Esophagus squamous epithelium (tissue), 5 donors: Measurements from ENCODE around the gene IPO8. TPM values are rescaled to one million over a fixed set of nuclear protein-coding genes. Genes with fewer than 3 reads are reported as not detected.
"Not testable (repeated sequence)": the region's sequence is repeated elsewhere in the genome, so short reads cannot be mapped to it uniquely, and the experiment has no call there.

Experiments
- DNase-seq: peaks from one replicate; lab custom pipeline; 2025; lab: John Stamatoyannopoulos, UW
- H3K27ac ChIP-seq, 4 donors: fragments of 200-600 bp; sonication (generic); one replicate each; pipeline ENCODE4 v1.5.1; 2016 to 2019; ENCODE audit warnings: mild to moderate bottlenecking in 1 of 4
- H3K27me3 ChIP-seq, 4 donors: fragments of 200-600 bp; sonication (generic); 1 replicate in 3 of 4; 2 replicates in 1 of 4; pipeline versions ENCODE4 v1.5.1 to v1.6.0; 2017 to 2021; ENCODE audit warnings: antibody characterized with exemption in 1 of 4
- H3K36me3 ChIP-seq, 3 donors: fragments of 200-600 bp; sonication (generic); one replicate each; pipeline ENCODE4 v1.5.1; 2016 to 2019
- H3K4me1 ChIP-seq, 3 donors: fragments of 200-600 bp; sonication (generic); one replicate each; pipeline ENCODE4 v1.5.1; 2017 to 2019
- H3K4me3 ChIP-seq, 4 donors: fragments of 200-600 bp; sonication (generic); 1 replicate in 3 of 4; 2 replicates in 1 of 4; pipeline ENCODE4 v1.5.1; 2016 to 2019; ENCODE audit warnings: mild to moderate bottlenecking in 2 of 4, moderate library complexity in 1 of 4
- H3K9me3 ChIP-seq, 3 donors: fragments of 200-600 bp; sonication (generic); one replicate each; pipeline ENCODE4 v1.5.1; 2016 to 2019
- POLR2A ChIP-seq, 4 donors: fragments of 450-650 bp; IDR thresholded peaks; one replicate each; pipeline ENCODE4 v1.6.1; 2017; ENCODE audit warnings: antibody characterized with exemption in 4 of 4, mild to moderate bottlenecking in 4 of 4, moderate library complexity in 3 of 4
- WGBS, 2 donors: methylation state at CpG; one replicate each; pipeline ENCODE4 v1.1.5; 2018; 5-methylcytosine and 5-hydroxymethylcytosine counted together
- intact Hi-C: fragments of 100-400 bp; cut with DNase I; formaldehyde crosslinking; loops from one replicate; pipeline ENCODE4 v1.15.0; 2022
- total RNA-seq, 4 donors: library from RNA; depleted of rRNA; stranded (reverse); fragments of >200 nt; gene quantifications; one replicate each; pipeline ENCODE4 v1.1.0, GENCODE V29; 2016
- TF ChIP-seq, protein P1 (sequence below), 6 experiments: fragments of 450-650 bp in 4 of 6; fragments of 200-600 bp in 2 of 6; sonication (generic) in 2 of 6; IDR thresholded peaks; one replicate each; pipeline ENCODE4 v1.5.1; 2016 to 2019; ENCODE audit warnings: antibody characterized with exemption in 6 of 6, mild to moderate bottlenecking in 4 of 6, moderate library complexity in 4 of 6
- donor health status: DM: yes; HTN: yes; CAD: no.

The IPO8 gene
- total RNA-seq, 4 donors from 2014 or later: 18.0 to 31.9 (median 29.0) TPM

- no peak for DNase-seq
- Histone ChIP-seq H3K9me3 (no peaks in the 10 kb centered on the region), H3K27ac (no peak overlapping the region), H3K4me1 (no peaks in the 10 kb centered on the region), H3K36me3 (peaks cover 0 to 15% (median 0%) of the 10 kb centered on the region in 3 donors), H3K27me3 (no peaks in the 10 kb centered on the region), H3K4me3 (no peak overlapping the region)
- intact Hi-C loops: no loop called here
- WGBS, 2 donors: 96% methylated on average over 6 of the region's 6 CpGs
- TF ChIP-seq POLR2A (IDR thresholded peaks at IDR 0.05): no peak
- TF ChIP-seq, protein P1, sequence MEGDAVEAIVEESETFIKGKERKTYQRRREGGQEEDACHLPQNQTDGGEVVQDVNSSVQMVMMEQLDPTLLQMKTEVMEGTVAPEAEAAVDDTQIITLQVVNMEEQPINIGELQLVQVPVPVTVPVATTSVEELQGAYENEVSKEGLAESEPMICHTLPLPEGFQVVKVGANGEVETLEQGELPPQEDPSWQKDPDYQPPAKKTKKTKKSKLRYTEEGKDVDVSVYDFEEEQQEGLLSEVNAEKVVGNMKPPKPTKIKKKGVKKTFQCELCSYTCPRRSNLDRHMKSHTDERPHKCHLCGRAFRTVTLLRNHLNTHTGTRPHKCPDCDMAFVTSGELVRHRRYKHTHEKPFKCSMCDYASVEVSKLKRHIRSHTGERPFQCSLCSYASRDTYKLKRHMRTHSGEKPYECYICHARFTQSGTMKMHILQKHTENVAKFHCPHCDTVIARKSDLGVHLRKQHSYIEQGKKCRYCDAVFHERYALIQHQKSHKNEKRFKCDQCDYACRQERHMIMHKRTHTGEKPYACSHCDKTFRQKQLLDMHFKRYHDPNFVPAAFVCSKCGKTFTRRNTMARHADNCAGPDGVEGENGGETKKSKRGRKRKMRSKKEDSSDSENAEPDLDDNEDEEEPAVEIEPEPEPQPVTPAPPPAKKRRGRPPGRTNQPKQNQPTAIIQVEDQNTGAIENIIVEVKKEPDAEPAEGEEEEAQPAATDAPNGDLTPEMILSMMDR (IDR thresholded peaks at IDR 0.05): no peak
These were observed 71.7 kb downstream of the IPO8 start for GRCh38 chr12:30624009-30624408.

- TF ChIP-seq POLR2A (IDR thresholded peaks at IDR 0.05): no peak
- TF ChIP-seq, protein P1 (IDR thresholded peaks at IDR 0.05): no peak
- Histone ChIP-seq H3K9me3 (no peaks in the 10 kb centered on the region), H3K36me3 (peaks cover 0 to under 1% (median 0%) of the 10 kb centered on the region in 3 donors), H3K27me3 (no peaks in the 10 kb centered on the region), H3K4me3 (no peak overlapping the region), H3K4me1 (no peaks in the 10 kb centered on the region), H3K27ac (no peak overlapping the region)
- WGBS, 2 donors: 56 to 63% methylated on average over 1 of the region's 1 CpG
- intact Hi-C loops: no loop called here
- DNase-seq: no peak
These were observed 73.2 kb downstream of the IPO8 start for GRCh38 chr12:30622509-30622908.

DNA sequence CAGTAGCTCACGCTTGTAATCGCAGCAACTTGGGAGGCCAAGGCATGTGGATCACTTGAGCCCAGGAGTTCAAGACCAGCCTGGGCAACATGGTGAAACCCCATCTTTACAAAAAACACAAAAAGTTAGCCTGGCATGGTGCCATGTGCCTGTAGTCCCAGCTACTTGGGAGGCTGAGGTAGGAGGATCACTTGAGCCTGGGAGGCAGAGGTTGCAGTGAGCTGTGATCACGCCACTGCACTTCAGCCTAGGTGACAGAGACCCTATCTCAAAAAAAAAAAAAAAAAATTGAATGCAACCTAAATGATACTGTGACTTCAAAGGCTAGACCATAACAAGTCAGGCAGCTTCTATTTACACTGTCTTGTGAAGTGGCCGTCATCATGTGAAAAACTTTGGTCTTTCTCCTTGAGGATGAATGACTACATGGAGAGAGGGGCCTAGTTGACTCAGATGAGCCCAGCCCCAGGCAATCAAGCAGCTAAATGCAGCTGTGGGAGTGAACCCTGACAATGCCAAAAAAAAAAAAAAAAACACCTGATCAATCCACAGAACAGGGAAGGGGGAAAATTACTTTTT, 73.9 kb downstream of the IPO8 start:
- DNase-seq, H3K36me3 ChIP-seq, H3K27ac ChIP-seq, H3K4me1 ChIP-seq, H3K9me3 ChIP-seq, H3K4me3 ChIP-seq, intact Hi-C loops, H3K27me3 ChIP-seq: not testable (repeated sequence)
- WGBS, 2 donors: 85 to 89% methylated on average over 2 to 4 of the region's 4 CpGs

- no peak overlapping the region for H3K27ac ChIP-seq
These were observed 78.2 kb downstream of the IPO8 start for GRCh38 chr12:30617346-30618016.

DNA sequence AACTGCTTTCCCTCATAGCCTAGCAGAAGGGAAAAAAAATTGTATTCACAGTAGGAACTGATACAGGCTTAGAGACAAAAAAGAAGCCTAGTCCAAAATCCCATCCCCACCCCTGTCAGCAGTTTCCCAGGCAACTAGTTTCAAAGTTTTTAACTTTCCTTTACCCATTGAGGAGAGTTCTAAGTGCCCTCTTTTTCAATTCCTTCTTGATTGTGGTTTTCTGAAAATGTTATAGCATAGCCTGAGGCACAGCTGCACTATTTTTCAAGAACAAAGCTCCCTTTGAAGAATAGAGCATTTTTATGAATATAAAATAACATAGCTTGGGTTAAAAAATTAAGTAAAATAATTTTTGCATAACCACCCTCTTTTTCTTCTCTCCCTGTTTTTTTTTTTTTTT, 81.6 kb downstream of the IPO8 start:
- Histone ChIP-seq H3K27me3 (no peaks in the 10 kb centered on the region), H3K27ac (no peak overlapping the region), H3K36me3 (no peaks in the 10 kb centered on the region), H3K4me1 (peaks cover 0 to 3% (median 0%) of the 10 kb centered on the region in 3 donors), H3K9me3 (no peaks in the 10 kb centered on the region), H3K4me3 (no peak overlapping the region)
- no peak for DNase-seq
- TF ChIP-seq, protein P1 (IDR thresholded peaks at IDR 0.05): no peak
- TF ChIP-seq POLR2A (IDR thresholded peaks at IDR 0.05): no peak
- intact Hi-C loops: no loop called here

More at GRCh38 chr12:30617346-30618016, 78.2 kb downstream of the IPO8 start:
- H3K4me3 ChIP-seq: no peak overlapping the region
- peaks cover 0 to 3% (median 0%) of the 10 kb centered on the region in 3 donors for H3K4me1 ChIP-seq
- no peaks in the 10 kb centered on the region for H3K27me3 ChIP-seq
- H3K36me3 ChIP-seq: no peaks in the 10 kb centered on the region
- TF ChIP-seq POLR2A (IDR thresholded peaks at IDR 0.05): no peak
- TF ChIP-seq, protein P1 (IDR thresholded peaks at IDR 0.05): no peak
- H3K9me3 ChIP-seq: no peaks in the 10 kb centered on the region
- 77 to 83% methylated on average over 5 of the region's 5 CpGs for WGBS, 2 donors
- no peak for DNase-seq
- intact Hi-C loops: no loop called here
